ENCODE measurements around the gene SLC22A23. TPM values are rescaled to one million over a fixed set of nuclear protein-coding genes. Genes with fewer than 3 reads are reported as not detected.

SLC22A23 gene
- total and polyA plus RNA-seq, 2 experiments from 2014 or later, result 6.1 to 38.3 TPM

DNA sequence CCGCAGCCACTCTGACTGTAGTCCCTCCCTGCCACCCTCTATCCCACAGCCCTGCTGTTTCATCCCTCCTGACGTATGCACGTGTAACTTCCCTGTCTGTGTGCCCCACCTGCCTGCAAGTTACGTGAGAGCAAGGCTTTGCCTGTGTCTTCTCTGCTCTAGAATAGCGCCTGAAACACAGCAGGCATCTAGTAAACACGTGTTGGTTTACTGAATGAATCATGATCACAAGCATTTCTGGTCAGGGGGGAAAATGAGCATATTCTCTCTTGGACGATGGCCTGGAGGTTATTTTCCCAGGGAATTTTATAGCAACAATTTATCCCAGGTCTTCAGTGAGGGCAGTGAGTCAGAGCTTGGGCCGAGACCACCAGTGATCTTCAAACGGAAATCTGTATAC is 159.8 kb downstream of the SLC22A23 start (continued):
- TF ChIP-seq, protein P1, sequence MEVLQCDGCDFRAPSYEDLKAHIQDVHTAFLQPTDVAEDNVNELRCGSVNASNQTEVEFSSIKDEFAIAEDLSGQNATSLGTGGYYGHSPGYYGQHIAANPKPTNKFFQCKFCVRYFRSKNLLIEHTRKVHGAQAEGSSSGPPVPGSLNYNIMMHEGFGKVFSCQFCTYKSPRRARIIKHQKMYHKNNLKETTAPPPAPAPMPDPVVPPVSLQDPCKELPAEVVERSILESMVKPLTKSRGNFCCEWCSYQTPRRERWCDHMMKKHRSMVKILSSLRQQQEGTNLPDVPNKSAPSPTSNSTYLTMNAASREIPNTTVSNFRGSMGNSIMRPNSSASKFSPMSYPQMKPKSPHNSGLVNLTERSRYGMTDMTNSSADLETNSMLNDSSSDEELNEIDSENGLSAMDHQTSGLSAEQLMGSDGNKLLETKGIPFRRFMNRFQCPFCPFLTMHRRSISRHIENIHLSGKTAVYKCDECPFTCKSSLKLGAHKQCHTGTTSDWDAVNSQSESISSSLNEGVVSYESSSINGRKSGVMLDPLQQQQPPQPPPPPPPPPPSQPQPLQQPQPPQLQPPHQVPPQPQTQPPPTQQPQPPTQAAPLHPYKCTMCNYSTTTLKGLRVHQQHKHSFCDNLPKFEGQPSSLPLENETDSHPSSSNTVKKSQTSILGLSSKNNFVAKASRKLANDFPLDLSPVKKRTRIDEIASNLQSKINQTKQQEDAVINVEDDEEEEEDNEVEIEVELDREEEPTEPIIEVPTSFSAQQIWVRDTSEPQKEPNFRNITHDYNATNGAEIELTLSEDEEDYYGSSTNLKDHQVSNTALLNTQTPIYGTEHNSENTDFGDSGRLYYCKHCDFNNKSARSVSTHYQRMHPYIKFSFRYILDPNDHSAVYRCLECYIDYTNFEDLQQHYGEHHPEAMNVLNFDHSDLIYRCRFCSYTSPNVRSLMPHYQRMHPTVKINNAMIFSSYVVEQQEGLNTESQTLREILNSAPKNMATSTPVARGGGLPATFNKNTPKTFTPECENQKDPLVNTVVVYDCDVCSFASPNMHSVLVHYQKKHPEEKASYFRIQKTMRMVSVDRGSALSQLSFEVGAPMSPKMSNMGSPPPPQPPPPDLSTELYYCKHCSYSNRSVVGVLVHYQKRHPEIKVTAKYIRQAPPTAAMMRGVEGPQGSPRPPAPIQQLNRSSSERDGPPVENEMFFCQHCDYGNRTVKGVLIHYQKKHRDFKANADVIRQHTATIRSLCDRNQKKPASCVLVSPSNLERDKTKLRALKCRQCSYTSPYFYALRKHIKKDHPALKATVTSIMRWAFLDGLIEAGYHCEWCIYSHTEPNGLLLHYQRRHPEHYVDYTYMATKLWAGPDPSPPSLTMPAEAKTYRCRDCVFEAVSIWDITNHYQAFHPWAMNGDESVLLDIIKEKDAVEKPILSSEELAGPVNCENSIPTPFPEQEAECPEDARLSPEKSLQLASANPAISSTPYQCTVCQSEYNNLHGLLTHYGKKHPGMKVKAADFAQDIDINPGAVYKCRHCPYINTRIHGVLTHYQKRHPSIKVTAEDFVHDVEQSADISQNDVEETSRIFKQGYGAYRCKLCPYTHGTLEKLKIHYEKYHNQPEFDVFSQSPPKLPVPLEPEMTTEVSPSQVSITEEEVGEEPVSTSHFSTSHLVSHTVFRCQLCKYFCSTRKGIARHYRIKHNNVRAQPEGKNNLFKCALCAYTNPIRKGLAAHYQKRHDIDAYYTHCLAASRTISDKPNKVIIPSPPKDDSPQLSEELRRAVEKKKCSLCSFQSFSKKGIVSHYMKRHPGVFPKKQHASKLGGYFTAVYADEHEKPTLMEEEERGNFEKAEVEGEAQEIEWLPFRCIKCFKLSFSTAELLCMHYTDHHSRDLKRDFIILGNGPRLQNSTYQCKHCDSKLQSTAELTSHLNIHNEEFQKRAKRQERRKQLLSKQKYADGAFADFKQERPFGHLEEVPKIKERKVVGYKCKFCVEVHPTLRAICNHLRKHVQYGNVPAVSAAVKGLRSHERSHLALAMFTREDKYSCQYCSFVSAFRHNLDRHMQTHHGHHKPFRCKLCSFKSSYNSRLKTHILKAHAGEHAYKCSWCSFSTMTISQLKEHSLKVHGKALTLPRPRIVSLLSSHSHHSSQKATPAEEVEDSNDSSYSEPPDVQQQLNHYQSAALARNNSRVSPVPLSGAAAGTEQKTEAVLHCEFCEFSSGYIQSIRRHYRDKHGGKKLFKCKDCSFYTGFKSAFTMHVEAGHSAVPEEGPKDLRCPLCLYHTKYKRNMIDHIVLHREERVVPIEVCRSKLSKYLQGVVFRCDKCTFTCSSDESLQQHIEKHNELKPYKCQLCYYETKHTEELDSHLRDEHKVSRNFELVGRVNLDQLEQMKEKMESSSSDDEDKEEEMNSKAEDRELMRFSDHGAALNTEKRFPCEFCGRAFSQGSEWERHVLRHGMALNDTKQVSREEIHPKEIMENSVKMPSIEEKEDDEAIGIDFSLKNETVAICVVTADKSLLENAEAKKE (CRISPR knock-in tag; IDR thresholded peaks at IDR 0.05), result no peak
- TF ChIP-seq POLR2AphosphoS5 (IDR thresholded peaks at IDR 0.05; ENCODE audit: low read depth) (no peak), EZH2 (IDR thresholded peaks at IDR 0.05; ENCODE audit: low read depth, unreplicated experiment) (no peak), NANOG (IDR thresholded peaks at IDR 0.05; ENCODE audit: borderline replicate concordance) (no peak)

DNA sequence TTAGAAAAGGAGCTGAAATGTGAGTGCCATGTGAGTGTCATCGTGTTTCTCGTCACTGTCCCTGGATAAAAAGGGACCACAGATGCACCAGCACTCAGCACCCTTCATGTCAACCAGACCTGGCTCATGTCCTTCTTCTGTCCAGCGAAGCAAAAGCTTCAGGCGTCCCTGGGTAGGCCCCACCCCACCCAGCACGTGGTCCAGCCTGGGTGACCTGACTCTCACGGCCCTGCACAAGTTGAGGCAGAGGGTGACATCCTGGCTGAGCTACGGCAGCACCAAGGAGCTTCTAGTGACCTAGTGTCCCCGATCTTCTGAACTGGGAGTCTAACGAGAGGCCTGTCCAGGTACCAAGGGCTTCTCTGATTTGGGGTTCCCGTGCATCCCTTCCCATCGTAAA is 160.3 kb downstream of the SLC22A23 start:
- Histone ChIP-seq H3K27me3 (ENCODE audit: insufficient read depth) (no peaks in the 10 kb centered on the region), H2AFZ (no peak overlapping the region), H3K79me2 (replicated peaks; ENCODE audit: insufficient read depth) (no peaks in the 10 kb centered on the region), H3K9me2 (ENCODE audit: insufficient read depth) (no peaks in the 10 kb centered on the region), H3K36me3 (ENCODE audit: insufficient read depth) (no peaks in the 10 kb centered on the region; the same call in 1 of the 2 replicates), H4K20me1 (replicated peaks; ENCODE audit: insufficient read depth) (peaks cover 4% of the 10 kb centered on the region; the same call in 1 of the 2 replicates), H3K4me2 (no peak overlapping the region), H3K4me3 (no peak overlapping the region), H3K27ac (ENCODE audit: low read depth) (no peak overlapping the region), H3F3A (replicated peaks; ENCODE audit: low read depth) (no peaks in the 10 kb centered on the region), H3K4me1 (ENCODE audit: insufficient read depth) (no peaks in the 10 kb centered on the region)
- Mint-ChIP-seq H3K4me1 (peaks cover 16% of the 10 kb centered on the region), H3K9me3 (no peaks in the 10 kb centered on the region), H3K27ac (no peak overlapping the region), H3K36me3 (ENCODE audit: low read depth) (peaks cover 43% of the 10 kb centered on the region), H3K27me3 (ENCODE audit: insufficient read depth, low read depth, poor library complexity) (peaks cover 15% of the 10 kb centered on the region), H3K4me3 (no peak overlapping the region)
- ATAC-seq (no peak), DNase-seq (ENCODE audit: low spot score) (no peak)
- TF ChIP-seq JUNB (IDR thresholded peaks at IDR 0.05; ENCODE audit: unreplicated experiment) (no peak), POLR2AphosphoS5 (IDR thresholded peaks at IDR 0.05; ENCODE audit: low read depth) (no peak), ZNF114 (CRISPR knock-in tag; IDR thresholded peaks at IDR 0.05) (no peak), EZH2 (IDR thresholded peaks at IDR 0.05; ENCODE audit: low read depth, unreplicated experiment) (no peak)
- TF ChIP-seq, protein P2, sequence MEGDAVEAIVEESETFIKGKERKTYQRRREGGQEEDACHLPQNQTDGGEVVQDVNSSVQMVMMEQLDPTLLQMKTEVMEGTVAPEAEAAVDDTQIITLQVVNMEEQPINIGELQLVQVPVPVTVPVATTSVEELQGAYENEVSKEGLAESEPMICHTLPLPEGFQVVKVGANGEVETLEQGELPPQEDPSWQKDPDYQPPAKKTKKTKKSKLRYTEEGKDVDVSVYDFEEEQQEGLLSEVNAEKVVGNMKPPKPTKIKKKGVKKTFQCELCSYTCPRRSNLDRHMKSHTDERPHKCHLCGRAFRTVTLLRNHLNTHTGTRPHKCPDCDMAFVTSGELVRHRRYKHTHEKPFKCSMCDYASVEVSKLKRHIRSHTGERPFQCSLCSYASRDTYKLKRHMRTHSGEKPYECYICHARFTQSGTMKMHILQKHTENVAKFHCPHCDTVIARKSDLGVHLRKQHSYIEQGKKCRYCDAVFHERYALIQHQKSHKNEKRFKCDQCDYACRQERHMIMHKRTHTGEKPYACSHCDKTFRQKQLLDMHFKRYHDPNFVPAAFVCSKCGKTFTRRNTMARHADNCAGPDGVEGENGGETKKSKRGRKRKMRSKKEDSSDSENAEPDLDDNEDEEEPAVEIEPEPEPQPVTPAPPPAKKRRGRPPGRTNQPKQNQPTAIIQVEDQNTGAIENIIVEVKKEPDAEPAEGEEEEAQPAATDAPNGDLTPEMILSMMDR (conservative IDR thresholded peaks at IDR 0.05; ENCODE audit: low read depth in 2 of 2), result no peak
- TF ChIP-seq, protein P1 (CRISPR knock-in tag; IDR thresholded peaks at IDR 0.05), result no peak
